HG03520 (cell line): ENCODE results near the gene ATP2B2.
"Not testable (repeated sequence)": the region's sequence is repeated elsewhere in the genome, so short reads cannot be mapped to it uniquely, and the experiment has no call there.

Experiments used
- ATAC-seq: cut with Tn5 transposase; IDR thresholded peaks from one replicate; pipeline ENCODE4 v1.9.1; 2021; ENCODE audit warnings: mild to moderate bottlenecking, moderate library complexity; ENCODE audit not compliant: unreplicated experiment

Gene ATP2B2

DNA sequence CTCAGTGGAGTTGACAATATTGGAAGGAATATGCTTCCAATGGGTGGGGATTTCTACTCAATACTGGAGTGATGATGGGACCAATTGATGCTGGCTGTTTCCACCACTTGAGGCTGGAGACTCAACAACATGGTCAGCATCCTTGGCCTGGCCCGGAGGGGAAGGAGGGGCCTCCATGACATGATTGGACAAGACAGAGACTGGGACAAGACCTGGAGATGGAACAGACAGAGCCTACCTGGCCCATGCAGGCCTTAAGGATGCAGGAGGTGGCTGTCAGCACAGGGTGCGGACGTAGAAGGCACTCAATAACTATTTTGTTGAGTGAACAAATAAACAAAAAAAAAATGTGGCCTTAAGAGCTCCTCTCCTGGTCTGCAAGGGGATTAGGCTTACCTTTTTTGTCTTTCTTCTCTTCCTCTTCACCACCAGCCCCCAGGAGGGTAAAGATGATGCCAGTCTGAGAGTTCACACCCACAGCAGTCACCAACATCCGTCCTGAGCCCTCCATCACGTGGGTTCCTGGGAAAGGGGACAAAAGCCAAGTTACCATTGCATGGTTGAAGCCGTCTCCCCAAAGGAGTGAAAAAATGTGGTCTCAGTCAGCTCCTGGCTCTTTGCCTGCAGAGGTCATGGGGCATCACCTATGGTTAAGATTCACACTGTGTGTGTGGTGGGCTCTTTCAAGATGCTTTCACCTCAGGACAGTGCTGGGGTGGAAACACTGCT lies 117.3 kb downstream of the ATP2B2 start:
- ATAC-seq: no peak

DNA sequence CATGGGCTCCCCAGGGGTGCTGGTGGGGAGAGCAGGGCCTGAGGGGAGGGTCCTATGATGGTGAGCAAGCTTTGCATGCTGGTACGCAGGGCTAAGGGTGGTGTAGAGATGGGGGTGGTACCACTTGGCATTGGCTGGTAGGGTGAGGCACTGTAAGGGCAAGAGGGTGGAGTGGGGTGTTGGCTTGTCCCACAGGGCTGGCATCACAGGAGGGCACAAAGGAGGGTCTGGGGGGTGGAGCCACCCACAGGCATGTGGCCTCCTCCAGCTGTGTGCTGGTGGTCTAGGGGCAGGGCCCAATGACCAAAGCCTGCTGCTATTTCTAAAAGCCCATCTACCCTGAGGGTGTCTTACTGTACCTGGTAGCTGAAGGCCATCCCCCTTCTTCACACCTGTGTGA lies 119.3 kb downstream of the ATP2B2 start:
- no peak for ATAC-seq

DNA sequence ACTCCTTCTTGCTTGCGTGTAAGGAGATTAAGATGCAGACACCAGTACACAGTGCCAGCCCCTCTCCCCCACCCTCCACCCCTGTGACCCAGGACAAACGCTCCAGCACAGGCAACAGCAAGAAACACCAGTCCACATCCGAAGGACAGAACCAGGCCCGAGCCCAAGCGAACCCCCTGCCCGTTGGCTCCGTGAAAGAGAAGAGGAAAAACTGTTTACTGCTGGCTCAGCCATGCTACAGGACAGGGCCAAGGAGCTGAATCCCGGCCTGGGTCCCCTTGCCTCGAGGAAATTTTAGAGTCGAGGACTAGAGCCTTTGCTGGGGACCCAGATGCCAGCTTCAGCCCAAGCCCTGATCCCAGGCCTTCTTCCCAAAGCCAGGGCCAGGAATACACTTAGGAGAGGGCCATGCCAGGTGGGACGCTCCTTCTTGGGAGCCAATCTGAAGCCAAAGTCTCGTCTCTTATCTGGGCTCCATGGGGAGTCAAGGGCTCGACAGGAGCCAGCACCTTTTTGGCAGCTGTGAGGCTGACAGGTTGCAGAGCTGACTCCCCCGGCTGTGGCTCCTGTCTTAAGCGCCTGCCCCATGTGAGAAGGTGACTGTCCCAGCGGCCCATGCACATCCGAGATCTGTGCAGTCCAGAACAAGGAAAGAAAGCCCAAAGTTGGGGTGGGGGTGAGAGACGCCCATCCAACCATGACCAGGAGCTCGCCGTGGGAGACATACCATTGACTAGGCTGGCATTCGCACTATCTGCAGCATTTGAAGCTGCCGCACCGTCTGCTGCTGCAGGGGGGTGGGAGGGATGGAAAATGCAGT lies 120.6 kb downstream of the ATP2B2 start:
- ATAC-seq: no peak

DNA sequence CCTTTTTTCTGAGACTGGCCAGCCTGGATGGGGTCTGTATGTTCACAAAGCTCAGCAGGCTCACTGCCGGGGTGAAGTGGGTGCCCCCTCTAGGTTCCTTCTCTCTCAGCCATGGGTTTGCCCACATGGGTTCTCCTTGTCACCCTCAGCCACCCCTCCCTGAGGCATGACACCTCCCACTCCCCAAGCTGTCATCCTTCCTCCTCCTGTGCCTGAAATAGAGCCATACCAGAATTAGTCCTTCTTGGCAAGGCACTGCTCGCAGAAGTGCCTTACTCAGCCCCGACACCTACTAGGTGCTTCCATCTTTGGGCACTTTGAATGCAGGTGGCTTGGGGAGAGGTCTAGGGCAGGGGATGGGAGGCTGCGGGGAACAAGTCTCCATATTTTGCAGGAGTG lies 121.5 kb downstream of the ATP2B2 start:
- ATAC-seq: no peak

DNA sequence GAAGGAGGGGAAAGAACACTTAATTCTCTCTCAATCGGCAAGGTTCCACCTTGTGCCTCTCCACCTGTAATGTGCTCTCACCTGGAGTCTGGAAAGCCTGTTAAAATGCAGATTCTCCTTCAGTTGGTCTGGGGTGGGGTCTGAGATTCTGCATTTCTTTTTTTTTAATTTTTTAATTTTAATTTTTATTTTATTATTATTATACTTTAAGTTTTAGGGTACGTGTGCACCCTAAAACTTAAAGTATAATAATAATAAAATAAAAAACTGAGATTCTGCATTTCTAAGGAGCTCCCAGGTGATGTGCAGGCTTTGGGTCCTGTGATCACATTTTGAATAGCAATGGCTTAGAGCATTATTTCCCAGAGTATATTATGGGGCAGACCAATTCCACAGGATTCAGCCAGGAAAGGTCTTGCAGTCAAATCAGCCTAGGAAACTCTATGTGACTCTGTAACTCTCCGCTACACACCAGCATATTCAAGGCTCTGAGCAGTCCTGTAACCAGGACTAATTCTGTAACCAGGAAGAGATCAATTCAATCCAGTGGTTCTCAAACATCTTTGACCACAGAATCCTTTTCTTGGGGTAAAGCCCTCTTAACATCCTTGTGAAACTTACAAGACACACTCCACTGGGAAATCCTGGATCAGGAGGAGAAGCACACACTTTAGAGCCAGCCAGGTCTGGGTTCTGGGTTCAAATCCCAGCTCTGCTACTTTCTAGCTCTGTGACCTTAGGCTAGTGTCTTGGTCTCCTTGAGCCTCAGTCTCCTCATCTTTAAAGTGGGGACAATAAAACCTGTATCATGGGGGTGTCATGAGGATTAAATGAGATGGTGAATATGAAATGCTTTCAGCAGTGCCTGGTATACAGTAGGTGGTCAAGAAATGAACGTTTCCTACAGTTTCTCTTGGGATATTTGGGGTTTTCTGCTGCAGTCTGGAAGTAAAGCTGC lies 122.2 kb downstream of the ATP2B2 start:
- no peak for ATAC-seq

DNA sequence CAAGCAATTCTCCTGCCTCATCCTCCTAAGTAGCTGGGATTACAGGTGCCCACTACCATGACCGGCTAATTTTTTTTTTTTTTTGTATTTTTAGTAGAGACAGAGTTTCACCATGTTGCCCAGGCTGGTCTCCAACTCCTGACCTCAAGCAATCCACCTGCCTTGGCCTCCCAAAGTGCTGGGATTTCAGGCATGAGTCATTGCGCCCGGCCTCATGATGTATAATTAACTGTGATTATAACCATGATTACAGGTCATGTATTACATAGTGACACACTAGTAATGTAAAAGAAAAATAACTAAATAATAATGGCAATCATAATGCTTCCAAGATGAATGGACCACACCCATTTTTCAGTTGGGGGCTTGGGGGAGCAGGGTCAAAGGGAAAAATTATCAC lies 122.9 kb downstream of the ATP2B2 start:
- ATAC-seq: not testable (repeated sequence)

DNA sequence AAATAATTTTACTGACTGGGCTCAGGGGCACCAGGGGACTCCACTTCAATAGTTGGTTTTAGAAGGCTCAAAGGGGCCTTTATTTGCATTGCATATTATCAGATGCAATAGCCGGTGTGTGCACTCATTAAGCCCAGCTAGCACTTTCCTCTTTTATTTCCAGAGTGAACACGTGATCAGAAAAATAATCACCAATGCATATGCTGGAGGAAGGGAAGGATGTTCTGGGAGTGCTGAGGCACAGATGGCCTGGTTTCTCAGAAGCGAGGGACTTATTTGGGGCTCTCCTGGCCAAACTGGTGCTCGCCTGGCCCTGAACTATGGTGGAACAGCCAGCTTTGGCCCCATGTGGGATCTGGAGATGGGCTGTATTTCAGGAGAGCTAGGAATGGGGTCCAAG lies 124.0 kb downstream of the ATP2B2 start:
- no peak for ATAC-seq

DNA sequence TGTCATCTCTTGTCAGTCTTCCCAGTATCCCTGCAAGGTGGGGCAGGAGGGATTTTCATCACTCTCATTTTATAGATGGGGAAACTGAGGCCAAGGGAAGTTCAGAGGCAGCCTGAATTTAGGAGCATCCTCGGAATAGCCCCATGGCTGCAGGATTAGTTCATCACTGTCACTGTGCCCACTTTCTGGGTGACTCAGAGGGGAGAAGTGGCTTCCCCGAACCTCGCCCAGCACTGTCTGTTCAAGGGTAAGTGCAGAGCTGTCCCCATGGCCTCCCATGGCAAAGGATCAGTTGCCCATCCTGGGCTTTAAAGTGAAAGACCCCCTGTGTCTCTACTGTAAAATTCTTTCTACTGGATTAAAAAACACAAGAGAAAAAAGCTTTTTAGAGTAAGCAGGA lies 124.5 kb downstream of the ATP2B2 start:
- no peak for ATAC-seq

DNA sequence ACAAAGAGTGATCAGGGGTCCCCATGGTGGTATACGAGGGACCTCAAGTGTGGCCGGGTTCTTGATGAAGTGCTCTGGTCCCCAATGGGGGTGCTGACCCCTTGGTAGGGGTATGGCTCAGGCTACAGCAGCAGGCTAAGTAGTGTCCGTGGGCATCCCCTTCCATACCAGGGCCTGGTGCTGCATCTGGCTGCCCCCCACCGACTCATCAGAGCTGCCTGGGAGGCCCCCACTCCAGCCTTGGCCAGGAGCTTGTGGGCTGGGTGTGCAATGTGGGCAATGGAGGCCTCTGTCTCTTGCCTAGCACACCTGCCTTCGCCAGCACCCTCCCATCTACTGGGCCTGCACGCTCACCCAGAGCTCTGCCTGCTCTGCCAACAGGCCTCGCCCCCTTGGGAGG lies 125.4 kb downstream of the ATP2B2 start:
- no peak for ATAC-seq

DNA sequence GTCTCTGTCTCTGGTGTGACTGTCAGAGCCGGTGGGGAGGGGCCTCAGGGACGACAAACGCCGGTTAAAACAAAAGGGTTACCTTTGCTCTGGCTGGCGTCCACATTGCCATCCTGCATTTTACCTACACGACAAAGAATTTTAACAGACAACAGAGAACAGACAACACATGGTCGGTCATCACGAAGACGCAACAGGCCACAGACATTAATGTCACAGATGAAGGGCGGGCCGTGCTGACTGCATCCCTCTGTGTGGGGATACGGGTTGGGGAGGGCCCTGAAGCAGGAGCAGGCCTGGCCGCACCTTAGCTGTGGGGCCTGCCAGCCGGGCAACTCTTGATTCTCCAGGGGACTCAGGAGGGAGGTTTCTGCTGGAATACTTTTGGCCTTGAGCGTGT lies 126.2 kb downstream of the ATP2B2 start:
- no peak for ATAC-seq

DNA sequence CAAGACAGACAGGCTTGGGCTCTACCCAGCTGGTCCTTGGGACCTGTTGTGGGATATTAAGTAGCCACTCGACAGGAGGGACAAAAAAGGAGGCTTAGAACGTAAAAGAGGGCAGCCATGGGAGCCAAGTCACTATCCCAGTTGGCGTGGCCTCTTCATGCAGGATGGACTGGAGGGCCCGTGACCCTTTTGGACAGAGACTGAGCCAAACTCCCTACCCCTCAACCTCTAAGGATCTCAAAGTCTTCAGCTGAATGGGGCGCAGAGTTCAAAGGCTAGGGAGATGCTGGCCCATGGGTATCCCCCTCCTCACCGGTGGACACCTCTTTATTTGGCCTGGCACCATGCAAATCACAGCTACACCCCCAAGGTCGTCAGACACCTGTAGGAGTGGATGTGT lies 126.6 kb downstream of the ATP2B2 start:
- ATAC-seq: no peak

DNA sequence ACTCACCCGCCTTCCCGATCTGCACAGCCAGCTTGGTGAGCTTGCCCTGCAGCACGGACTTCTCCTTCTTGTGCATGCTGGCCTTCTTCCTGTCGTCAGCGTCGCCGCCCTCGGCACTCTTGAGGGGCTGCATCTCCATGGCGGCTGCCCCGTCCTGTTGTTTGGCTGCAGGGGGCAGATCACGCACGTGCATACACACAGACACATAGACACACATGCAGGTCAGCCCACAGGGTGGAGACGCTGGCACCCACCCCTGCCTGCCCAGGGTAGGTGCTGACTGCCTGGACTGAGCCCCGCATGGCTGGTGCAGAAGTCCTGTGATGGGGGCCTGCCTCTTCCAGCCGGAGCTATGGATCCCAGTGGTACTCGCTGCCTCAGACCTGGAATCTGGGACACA lies 127.1 kb downstream of the ATP2B2 start:
- no peak for ATAC-seq

DNA sequence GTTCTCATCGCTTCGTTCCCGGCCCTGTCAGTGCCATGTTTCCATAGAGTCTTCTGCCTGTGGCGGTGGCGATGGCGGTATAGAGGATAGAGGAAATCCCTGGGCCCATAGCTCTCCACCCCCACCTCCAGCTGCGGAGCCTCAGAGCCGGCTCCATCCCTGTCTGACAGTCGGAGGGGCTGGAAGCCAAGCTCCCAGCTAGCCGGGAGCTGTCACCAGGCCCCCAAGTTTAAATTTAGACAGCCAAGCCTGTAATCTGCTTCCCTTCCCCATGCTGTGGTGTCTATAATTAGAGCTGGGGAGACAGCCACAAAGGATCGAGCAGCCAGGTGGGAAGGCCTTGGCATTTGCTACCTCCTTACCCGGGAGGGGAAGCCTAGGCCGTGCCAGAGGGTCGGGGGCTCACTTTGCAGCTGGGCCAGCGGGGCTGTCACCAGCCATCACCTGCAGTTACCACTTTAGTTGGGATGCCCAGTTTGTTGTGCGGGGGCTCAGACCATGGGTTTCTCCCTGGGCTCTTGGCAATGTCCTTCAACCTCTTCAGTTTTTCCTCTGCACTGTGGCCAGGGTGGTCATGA lies 128.1 kb downstream of the ATP2B2 start:
- ATAC-seq: no peak

DNA sequence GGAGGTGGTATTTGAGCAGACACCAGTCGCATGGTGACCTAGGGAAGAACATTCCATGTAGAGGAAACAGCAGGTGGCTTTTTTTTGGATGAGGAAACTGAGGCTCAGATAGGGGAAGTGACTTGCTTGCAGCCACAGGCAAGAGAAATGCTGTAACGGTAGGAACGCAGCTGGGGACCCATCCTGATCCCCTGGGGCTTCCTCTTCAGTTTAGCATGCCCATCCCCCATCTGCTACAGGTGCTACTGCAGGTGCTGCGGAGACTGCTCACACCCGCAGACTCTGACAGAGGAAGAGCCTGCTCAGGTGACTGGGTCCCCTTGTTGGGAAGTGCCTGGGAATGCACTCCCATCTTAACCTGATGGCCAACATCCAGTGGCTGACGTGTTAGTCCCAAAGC lies 129.0 kb downstream of the ATP2B2 start:
- no peak for ATAC-seq

DNA sequence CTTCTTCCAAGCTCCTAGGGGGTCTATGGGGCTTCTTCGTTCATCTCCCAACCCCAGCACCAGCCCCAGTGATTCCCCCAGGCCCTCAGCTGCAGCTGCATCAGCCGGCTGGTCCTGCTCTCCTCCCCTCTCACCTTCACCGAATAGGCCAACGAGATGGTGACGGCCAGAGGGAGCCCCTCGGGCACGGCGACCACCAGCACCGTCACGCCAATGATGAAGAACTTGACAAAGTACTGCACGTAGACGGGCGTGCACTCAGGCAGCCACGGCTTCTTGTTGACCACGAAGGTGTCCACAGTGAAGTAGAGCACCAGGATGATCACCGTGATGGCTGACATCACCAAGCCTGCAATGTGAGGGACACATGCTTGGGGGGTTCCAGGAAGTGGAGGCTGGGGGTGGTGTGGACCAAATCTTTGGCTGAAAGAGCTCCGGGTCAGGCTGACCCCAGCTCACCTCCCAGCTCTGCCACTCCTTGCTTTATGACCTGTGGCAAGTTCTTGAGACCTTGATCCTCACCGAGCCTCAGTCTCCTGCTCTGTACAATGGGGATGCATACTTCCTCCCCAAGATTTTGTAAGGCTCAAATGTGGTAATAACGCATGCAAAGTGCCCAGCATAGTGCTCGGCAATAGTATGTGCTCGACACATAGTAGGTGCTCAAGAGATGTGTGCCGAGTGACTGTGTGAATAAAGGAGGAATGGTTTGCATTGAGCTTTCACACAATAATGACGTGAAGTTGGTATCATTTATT lies 129.9 kb downstream of the ATP2B2 start:
- no peak for ATAC-seq

DNA sequence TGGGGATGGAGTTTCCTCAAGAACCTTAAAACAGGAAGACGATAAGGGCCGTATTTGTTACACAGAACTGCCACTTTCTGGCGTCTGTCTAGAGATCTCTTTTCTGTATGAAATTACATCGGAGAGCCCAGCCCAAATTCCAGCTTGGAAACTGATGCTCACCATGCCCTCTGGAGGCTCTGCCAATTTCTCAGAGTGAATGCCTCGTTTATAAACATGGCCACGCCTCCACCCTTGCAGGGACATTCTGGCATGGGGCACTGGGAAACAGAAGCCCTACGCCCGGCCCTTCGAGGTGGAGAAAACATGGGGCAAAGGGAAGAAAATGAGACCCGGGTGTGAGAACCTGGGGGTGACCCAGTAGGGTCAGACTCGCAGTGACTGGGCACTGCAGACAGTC lies 131.1 kb downstream of the ATP2B2 start:
- ATAC-seq: no peak

DNA sequence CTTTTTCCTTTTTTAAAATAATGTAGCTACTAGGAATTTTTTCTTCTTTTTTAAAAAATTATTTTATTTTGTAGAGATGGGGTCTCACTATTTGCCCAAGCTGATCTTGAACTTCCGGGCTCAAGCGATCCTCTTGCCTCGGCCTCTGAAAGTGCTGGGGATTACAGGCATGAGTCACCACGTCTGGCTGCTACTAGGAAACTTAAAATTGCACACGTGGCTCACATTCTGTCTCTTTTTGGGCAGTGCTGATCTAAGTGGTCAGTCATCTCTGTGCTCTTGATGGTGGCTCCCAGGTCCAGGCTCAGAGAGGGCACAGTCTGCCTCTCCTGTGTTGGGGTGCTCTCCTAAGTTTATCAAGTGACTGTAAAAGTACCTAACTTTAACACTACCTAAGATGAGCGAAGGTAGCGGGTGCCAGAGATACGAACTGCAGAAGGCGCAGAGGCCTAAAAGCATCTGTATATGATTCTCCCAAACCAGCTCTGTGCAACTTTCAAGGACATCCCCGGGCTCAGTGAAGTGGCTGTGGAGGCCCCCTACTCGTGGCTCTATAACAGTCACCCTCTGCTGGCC lies 131.6 kb downstream of the ATP2B2 start:
- no peak for ATAC-seq

DNA sequence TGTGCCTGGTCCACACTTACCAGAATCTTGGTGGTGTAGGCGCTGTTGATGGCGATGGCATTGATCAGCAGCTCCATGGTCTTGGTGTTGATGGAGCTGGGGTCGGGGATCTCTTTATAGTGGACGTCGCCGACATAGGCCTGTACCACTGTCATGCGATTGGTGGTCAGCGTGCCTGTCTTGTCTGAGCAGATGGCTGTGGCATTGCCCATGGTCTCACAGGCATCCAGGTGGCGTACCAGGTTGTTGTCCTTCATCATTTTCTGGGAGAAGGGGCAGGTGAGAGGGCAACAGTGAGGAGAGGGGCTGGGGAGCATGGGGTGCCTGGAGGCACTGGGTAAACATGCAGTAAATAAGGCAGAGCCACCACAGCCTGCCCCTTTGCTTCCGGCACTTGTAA lies 133.6 kb downstream of the ATP2B2 start:
- ATAC-seq: no peak

DNA sequence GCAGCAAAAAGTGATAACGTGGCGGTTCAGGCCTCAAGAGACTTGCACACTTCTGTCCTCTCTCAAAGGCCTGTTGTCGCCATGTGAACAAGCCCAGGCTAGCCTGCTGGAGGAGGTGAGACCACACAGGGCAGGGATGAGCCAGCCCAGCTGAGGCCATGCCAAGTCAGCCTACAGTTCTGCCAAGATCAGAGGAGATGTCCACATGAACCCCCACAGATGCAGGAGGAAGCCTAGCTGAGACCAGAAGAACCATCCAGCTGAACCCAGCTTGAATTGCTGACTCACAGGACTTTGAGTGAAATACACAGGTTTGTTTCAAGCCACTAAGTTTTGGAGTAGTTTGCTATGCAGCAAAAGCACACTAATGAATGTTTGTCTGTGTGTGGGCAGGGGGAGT lies 134.2 kb downstream of the ATP2B2 start:
- no peak for ATAC-seq

DNA sequence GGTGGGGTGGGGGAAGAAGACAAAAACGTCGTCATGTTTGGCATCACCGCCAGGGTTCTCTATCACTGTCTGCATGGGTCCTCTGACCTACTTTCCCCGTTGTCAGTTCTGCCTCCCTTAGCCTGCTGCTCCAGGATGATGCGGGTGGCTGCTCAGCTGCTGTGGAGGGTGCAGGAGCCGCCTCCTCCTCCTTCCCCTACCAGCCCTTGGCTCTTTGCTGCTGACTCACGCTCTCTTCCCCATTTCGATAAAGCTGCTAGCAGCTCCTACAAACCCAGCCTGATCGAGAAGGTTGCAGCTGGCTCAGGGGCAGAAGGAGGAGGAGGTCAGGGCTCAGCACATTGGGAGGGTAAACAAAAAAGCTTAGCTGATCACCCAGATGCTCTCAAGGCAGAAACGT lies 135.0 kb downstream of the ATP2B2 start:
- ATAC-seq: no peak
